Neural progenitor cell (in vitro differentiated cells): ENCODE measurements around the gene KIDINS220.

Experiments
- CTCF ChIP-seq: fragments of 200-600 bp; sonication (generic); IDR thresholded peaks from 2 replicates; pipeline ENCODE4 v1.5.1; 2017; ENCODE audit warnings: antibody characterized with exemption, mild to moderate bottlenecking
- EZH2 ChIP-seq: fragments of 200-600 bp; sonication (generic); IDR thresholded peaks from 2 replicates; pipeline ENCODE4 v1.6.1; 2017; ENCODE audit warnings: antibody characterized with exemption, mild to moderate bottlenecking, moderate library complexity
- EZH2phosphoT487 ChIP-seq: fragments of 200-600 bp; sonication (generic); IDR thresholded peaks from 2 replicates; pipeline ENCODE4 v1.6.1; 2017; ENCODE audit warnings: antibody characterized with exemption

GRCh38 chr2:8827729-8828128 lies 9.7 kb downstream of the KIDINS220 start:
- TF ChIP-seq CTCF, result no peak
- no peak for TF ChIP-seq EZH2
- TF ChIP-seq EZH2phosphoT487, result no peak
